Activated T-cell treated with anti-CD3 and anti-CD28 coated beads for 48 hours (primary cell): ENCODE measurements around the gene STRC.
"Not testable (repeated sequence)": the region's sequence is repeated elsewhere in the genome, so short reads cannot be mapped to it uniquely, and the experiment has no call there.

Experiments
- DNase-seq: peaks from one replicate; pipeline ENCODE4 v3.0.0-alpha.2; 2020; ENCODE audit warnings: low read depth

STRC gene

GRCh38 chr15:43563793-43564192 is 54.8 kb downstream of the STRC start:
- DNase-seq = not testable (repeated sequence)

GRCh38 chr15:43562753-43563152 is 55.8 kb downstream of the STRC start:
- DNase-seq = not testable (repeated sequence)

- no peak for DNase-seq
These were observed 65.6 kb downstream of the STRC start for GRCh38 chr15:43552986-43553385.

- DNase-seq = no peak
These were observed 66.3 kb downstream of the STRC start for GRCh38 chr15:43552256-43552655.

GRCh38 chr15:43550527-43551363 is 67.9 kb downstream of the STRC start:
- DNase-seq = no peak
